ENCODE measurements around the gene GPR139.

The GPR139 gene
- 0 reads per million in 2 experiments for total RNA-seq

DNA sequence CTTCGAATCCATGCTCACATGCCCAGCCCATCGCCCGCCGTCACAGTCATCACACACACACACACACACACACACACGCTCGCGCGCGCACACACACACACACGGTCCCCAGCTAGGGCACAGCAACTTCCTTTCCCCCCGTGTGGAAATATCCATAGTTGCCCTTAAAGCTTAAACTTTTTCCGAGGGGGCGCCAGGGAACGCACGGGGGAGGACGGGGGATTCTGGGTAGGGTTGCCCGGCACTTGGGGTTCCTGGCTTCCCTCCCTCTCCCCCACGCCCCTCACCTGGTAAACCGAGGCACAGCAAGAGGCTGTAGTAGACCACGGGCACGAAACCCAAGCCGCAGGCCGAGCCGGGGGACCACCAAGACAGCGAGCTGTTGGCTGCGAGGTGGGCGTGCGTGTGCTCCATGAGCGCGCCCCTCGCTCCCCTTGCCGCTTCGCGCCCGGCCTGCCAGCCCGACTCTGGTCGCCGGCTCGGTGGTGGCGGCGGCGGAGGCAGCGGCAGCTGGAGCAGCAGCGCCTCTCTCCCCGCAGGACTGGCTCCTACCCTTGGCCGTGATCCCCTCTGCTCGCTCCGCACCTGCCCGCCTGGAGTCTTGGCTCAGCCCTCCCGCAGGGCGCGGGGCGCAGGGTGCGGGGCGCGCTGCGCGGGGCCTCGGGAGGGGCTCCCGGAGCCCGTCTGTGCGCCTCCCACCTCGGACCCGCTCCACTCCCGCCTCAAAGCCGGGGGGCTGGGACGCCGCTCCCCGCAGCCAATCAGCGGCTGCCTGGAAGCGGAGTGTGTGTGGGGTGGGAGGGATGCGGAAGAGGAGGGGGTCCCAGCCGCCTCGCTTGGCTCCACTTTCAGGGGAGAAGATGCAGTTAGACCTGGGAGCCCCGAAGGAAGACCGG, at the start of gene GPR139:
Gene GPR139 (minus strand): TSS at position 688 of the 896 bp plus-strand sequence. CDS start 274 bp downstream, at position 414.
- DNase-seq (ENCODE audit: low read depth): no peak

- no peak for DNase-seq (ENCODE audit: low read depth)
Measured at GRCh38 chr16:20122011-20122410, 48.3 kb upstream of the GPR139 start.

DNA sequence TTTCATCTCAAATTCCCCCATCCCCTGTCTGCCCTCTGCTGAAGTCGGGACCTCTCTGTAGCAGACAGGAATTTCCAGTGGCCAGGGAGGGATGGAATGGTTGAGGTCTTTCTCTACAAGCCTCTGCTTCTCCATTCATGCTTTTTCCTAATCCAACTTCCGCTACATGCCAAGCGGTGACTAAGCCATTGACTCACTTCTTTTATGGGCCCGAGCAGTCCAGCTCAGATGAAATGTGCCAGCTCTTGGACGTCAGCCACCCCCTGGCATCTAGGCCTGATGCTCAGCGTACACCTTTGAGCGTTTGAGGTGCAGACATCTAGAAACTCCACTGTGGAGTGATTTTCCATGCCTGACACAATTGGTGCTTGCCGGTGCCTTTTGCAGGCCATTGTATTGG, 40.7 kb upstream of the GPR139 start:
- DNase-seq (ENCODE audit: low read depth): no peak

DNA sequence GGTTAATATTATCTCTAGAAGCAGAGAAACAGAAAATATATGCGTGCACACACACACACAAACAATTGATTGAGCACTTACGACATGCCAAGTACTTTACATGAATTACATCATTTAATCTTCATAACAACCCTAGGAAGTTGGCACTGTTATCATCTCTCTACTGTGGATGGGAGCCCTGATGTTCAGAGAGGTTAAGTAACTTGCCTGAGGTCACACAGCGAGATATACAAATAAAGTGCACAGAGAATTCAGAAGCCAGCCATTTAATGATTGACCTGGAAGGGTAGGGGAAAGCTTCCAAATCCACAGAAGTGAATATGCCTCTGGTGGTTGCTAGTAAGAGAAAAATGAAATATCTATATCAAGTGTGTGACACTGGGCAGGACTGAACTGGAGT, 37.5 kb upstream of the GPR139 start:
- DNase-seq (ENCODE audit: low read depth): no peak

GRCh38 chr16:20107083-20107482, 33.4 kb upstream of the GPR139 start:
- DNase-seq (ENCODE audit: low read depth): no peak

DNA sequence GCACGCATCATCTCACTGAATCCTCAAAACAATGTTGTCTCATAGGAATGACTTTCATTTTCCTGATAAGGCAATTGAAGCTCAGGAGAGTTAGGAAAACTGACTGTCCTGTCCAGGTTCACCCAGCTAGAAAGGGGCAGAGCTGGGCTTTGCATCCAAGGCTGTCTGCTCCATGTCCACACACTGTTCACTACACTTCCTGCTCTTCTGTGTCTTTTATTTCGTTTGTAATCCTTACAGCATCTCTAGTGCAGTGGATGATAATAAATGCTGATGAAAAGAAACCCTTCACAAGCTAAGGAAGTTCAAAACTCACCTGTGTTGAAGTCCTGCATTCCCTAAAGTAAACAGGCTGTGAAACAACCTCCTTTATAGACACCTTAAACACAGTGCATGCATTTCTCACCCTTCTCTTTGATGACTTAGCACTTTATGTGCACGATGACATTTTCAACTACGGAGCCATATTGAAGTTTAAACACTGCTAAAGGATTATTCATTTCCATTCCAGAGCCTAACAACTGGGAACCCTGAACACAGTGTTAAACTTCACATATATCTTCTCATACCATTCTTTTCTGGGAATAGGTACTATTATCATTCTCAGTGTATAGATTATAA, 31.0 kb upstream of the GPR139 start:
- no peak for DNase-seq (ENCODE audit: low read depth)

DNA sequence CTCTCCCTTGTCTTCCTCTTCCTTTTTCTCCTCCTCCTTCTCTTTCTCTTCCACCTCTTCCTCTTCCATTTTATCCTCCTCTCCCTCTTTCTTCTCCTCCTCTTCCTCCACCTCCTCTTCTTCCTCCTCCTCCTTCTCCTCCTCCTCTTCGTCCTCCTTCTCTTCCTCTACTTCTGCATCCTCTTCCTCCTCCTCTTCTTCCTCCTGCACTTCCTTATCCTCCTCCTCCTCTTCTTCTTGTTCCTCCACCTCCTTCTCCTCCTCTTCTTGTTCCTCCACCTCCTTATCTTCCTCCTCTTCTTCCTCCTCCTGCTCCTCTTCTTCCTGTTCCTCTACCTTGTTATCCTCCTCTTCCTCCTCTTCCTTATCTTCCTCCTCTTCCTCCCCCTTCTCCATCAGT, 28.8 kb upstream of the GPR139 start:
- no peak for DNase-seq (ENCODE audit: low read depth)

DNA sequence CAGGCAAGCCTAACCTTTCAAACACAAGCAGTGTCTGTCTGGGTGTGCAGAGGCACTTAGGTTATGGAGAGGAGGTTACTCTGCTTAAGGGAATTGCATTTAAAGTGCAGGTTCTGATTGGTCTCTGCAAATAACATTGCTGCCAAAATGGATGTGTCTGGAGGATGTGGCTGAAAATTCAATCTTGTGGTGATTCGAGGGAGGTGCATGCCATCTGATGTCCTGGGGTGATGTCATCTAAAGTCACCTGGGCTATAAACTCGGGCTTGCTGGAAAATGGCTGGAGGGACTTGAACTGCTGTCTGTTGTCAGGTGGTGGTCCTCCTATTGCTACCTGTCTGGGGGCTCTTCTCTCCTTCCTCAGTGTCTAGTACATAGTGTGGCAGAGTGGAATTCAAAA, 28.3 kb upstream of the GPR139 start:
- no peak for DNase-seq (ENCODE audit: low read depth)

DNA sequence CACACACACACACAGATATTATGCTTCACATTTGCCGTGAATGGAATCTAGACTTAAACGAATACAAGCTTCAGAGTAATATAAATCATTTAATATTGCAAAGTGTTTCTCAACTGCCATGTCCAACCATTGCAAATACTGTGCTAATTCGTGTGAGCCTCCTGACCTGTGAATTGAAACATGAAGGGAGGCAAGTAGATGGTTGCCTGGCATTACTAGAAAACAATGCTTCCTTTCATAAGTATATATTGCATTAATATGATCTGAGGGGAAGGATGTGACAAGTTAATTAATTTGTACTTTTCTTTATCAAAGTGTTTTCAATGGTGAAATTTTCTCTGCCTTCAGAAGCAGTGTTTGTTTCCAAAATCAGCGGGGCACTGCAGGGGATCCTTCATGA, 25.7 kb upstream of the GPR139 start:
- DNase-seq (ENCODE audit: low read depth): no peak

DNA sequence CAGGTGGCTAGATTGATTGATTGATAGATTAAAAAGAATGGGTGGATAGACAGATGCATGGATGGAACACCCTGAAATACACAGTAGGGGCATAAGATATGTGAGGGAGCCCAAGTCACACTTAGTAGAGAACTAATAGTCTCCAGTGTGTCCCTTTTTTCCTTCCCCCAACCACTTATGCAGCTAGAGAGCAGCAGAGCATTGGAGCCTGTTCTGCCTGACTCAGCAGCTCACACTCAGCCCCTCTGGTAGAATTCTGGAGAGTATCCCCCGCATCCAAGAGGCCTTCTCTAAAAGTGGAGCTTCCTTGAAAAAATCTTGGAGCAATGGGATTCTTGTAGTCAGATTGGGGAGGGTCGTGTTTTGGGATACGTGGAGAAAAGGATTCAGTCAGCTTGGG, 20.5 kb upstream of the GPR139 start:
- no peak for DNase-seq (ENCODE audit: low read depth)

DNA sequence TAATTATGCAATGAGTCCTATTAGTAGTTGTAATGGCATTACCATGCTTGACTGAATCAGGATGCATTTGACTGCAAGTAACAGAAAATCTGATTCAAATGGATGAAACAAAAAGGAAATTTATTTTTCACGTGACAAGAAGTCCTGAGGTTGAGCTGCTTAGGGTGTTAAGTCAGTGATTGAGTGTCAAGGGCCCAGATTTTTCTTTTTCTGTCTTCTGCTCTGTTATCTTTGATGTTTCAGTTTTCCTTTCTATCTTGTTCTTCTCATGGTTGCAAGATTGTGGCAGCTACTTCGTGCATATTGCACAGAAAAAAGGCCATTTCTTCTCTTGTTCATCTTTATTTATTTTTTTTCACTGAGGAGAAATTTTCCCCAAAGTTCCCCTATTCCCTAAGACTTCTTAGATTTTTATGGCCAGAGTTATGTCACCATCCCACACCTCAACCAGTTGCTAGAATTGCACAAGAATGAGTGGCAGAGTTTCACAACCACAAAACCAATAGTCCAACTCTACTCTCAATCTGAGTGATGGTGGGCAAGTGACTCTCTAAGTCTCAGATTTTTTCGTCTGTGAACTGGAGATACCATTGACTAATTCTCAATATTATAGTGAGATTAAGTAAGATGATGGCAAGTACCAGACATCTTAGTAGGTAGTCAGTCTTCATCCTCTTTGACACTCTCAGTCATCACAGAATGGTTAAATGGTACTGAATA, 15.7 kb upstream of the GPR139 start:
- no peak for DNase-seq (ENCODE audit: low read depth)

DNA sequence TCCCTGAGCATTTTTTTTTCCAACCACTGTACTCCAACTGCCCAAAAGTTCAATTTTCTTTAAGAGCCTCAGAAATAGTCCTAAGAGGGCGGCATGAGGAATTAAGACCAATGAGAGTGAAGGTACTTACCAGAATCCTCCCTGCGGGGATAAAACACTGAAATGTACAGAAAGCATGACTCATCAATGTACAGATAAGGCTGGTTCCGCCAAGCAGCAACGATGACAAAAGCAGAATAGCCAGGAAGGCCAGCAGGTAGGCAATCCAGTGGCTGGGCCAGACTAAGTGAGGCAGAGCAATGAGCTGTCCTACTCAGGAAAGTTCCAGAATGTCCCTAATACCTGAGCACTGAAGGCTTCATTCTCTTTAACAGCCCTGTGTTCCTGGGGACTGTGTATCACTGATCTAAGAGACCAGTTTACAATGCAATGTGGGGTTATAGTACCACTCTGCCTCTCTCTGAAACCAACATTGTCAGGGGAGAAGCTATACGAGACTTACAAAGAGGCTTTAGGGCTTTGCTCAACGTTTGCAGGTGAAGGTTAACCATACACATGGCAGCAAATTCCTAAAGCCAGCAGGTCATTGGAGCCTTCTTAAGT, 11.0 kb upstream of the GPR139 start:
- DNase-seq (ENCODE audit: low read depth): no peak

DNA sequence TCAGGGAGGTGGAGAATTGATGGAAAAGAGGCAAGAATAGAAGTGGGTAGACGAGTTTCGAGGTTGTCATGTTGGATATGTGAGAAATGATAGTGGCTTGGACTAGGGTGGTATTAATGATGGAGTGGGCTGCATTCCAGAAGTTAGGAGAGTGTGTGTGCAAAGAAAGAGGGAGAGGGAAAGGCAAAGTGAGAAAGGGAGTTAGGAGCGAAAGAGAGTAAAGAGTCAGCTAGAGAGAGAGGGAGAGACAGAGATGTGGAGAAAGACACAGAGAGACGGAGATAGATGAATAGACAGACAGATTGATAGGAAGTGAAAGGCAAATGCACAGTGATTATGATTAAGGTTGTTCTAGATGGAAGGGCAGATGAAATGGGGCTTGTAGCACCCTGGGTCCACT, 5.4 kb upstream of the GPR139 start:
- no peak for DNase-seq (ENCODE audit: low read depth)

DNA sequence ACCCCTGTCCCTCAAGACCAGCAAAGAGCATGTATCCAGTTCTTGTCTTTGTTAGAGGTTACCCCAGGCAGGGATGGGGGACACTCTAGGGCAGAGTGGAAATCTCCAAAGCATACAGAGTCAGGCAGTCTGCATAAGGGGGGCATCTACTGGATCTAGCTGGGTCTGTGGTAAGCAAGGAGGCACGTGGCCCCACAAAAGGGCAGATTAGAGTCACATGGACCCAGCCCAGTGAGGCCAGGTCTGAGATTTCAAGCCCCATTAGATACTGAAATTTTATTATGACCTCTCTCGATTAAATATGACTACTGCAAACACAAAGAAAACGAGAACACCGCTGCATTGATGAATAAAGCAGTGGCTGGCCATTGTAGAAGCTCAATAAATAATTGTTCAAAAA, 1.6 kb upstream of the GPR139 start:
- DNase-seq (ENCODE audit: low read depth): no peak

GRCh38 chr16:20074099-20074991, 655 bp upstream of the GPR139 start:
- no peak for DNase-seq (ENCODE audit: low read depth)

- no peak for DNase-seq (ENCODE audit: low read depth)
Measured at GRCh38 chr16:20072874-20073202, 852 bp downstream of the GPR139 start.

GRCh38 chr16:20072146-20072873, 1.4 kb downstream of the GPR139 start:
- DNase-seq (ENCODE audit: low read depth): no peak

- no peak for DNase-seq (ENCODE audit: low read depth)
Measured at GRCh38 chr16:20064931-20065330, 8.8 kb downstream of the GPR139 start.

- no peak for DNase-seq (ENCODE audit: low read depth)
Measured at GRCh38 chr16:20064520-20064919, 9.2 kb downstream of the GPR139 start.

DNA sequence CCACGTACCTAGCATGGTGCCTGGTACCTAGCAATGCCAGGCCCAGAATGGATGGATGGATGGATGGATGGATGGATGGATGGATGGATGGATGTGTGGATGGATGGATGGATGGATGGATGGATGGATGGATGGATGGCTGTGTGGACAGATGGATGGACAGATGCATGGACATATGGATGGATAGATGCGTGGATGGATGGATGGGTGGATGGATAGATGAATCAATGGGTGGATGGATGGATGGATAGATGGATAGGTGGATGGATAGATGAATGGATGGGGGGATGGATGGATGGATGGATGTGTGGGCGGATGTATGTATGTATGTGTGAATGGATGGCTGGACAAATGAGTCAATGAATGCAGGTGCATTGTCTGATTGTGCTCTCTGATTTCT, 12.6 kb downstream of the GPR139 start:
- DNase-seq (ENCODE audit: low read depth): no peak

DNA sequence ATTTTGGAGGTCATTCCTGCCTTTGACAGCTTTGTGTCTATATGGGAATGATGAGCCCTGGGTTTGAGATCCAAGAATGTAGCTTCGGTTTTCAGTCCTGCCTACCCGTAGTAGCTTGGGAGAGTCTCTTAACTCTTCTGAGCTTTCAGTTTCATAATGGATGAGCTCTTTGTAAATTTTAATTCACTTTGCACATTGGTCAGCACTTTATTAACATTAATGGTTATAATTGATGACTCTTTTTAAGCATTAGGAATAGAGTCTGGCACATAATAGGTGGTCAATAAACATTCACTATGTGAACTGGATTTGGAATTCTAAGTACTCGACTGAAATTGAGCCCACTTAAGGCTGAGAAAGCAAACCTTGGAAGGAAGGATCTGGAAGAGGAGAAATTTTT, 17.3 kb downstream of the GPR139 start:
- DNase-seq (ENCODE audit: low read depth): no peak

All from T follicular helper cell (primary cell).